ENCODE measurements around the gene SCEL.

GRCh38 chr13:77513719-77514335, 21.7 kb upstream of the SCEL start:
- TF ChIP-seq, protein P1, sequence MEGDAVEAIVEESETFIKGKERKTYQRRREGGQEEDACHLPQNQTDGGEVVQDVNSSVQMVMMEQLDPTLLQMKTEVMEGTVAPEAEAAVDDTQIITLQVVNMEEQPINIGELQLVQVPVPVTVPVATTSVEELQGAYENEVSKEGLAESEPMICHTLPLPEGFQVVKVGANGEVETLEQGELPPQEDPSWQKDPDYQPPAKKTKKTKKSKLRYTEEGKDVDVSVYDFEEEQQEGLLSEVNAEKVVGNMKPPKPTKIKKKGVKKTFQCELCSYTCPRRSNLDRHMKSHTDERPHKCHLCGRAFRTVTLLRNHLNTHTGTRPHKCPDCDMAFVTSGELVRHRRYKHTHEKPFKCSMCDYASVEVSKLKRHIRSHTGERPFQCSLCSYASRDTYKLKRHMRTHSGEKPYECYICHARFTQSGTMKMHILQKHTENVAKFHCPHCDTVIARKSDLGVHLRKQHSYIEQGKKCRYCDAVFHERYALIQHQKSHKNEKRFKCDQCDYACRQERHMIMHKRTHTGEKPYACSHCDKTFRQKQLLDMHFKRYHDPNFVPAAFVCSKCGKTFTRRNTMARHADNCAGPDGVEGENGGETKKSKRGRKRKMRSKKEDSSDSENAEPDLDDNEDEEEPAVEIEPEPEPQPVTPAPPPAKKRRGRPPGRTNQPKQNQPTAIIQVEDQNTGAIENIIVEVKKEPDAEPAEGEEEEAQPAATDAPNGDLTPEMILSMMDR (IDR thresholded peaks at IDR 0.05) = no peak
- no peak for TF ChIP-seq POLR2A (IDR thresholded peaks at IDR 0.05)

All from esophagus squamous epithelium (tissue), 4 donors.